Measurements from ENCODE around the gene SSBP3. TPM values are rescaled to one million over a fixed set of nuclear protein-coding genes. Genes with fewer than 3 reads are reported as not detected.

SSBP3 gene
- total and polyA plus RNA-seq, 4 donors: 7.7 to 24.7 (median 17.3) TPM

- peaks cover 0 to 17% (median 3%) of the 10 kb centered on the region in 4 donors for H3K36me3 ChIP-seq (ENCODE audit: control insufficient read depth in 4 of 4, insufficient read depth in 3 of 4, low read depth in 1 of 4, low read length in 3 of 4)
- H3K9me3 ChIP-seq (ENCODE audit: control insufficient read depth in 4 of 4, low read length in 3 of 4): no peaks in the 10 kb centered on the region
- H3K27ac ChIP-seq (ENCODE audit: low read depth in 1 of 2, low read length in 2 of 2): no peak overlapping the region
- 75% methylated on average over 10 of the region's 10 CpGs for WGBS
- H3K4me1 ChIP-seq (ENCODE audit: control insufficient read depth in 4 of 4, insufficient read depth in 4 of 4, low read length in 3 of 4): no peaks in the 10 kb centered on the region
- no peaks in the 10 kb centered on the region for H3K27me3 ChIP-seq (ENCODE audit: control insufficient read depth in 4 of 4, insufficient read depth in 4 of 4, low read length in 3 of 4)
- H3K9ac ChIP-seq (ENCODE audit: low read depth in 1 of 2, low read length in 2 of 2): no peak overlapping the region
- H3K4me3 ChIP-seq (ENCODE audit: low read depth in 1 of 3, low read length in 3 of 3): no peak overlapping the region
- DNase-seq (ENCODE audit: low spot score): no peak
- TF ChIP-seq HNF4A (conservative IDR thresholded peaks at IDR 0.05) (no peak), REST (IDR thresholded peaks at IDR 0.05) (no peak), FOXA2 (IDR thresholded peaks at IDR 0.05) (no peak), ATF3 (IDR thresholded peaks at IDR 0.05) (no peak), MAX (IDR thresholded peaks at IDR 0.05) (no peak), FOXA1 (IDR thresholded peaks at IDR 0.05) (no peak), EGR1 (IDR thresholded peaks at IDR 0.05; ENCODE audit: low read depth in 2 of 2) (no peak), NR2F2 (IDR thresholded peaks at IDR 0.05) (no peak), RXRA (IDR thresholded peaks at IDR 0.05) (no peak), TAF1 (conservative IDR thresholded peaks at IDR 0.05) (no peak), YY1 (IDR thresholded peaks at IDR 0.05) (no peak), GABPA (IDR thresholded peaks at IDR 0.05 in 1 of 2, conservative IDR thresholded peaks at IDR 0.05 in 1 of 2) (no peak), HNF4G (IDR thresholded peaks at IDR 0.05) (no peak), ZBTB33 (IDR thresholded peaks at IDR 0.05) (no peak)
Observed at GRCh38 chr1:54254055-54254454, 152.1 kb downstream of the SSBP3 start.

GRCh38 chr1:54253480-54253879, 152.7 kb downstream of the SSBP3 start:
- no peaks in the 10 kb centered on the region for H3K9me3 ChIP-seq (ENCODE audit: control insufficient read depth in 4 of 4, low read length in 3 of 4)
- no peak overlapping the region for H3K9ac ChIP-seq (ENCODE audit: low read depth in 1 of 2, low read length in 2 of 2)
- H3K27me3 ChIP-seq (ENCODE audit: control insufficient read depth in 4 of 4, insufficient read depth in 4 of 4, low read length in 3 of 4): no peaks in the 10 kb centered on the region
- H3K27ac ChIP-seq (ENCODE audit: low read depth in 1 of 2, low read length in 2 of 2): no peak overlapping the region
- no peak overlapping the region for H3K4me3 ChIP-seq (ENCODE audit: low read depth in 1 of 3, low read length in 3 of 3)
- 94% methylated on average over 5 of the region's 5 CpGs for WGBS
- no peaks in the 10 kb centered on the region for H3K4me1 ChIP-seq (ENCODE audit: control insufficient read depth in 4 of 4, insufficient read depth in 4 of 4, low read length in 3 of 4)
- TF ChIP-seq MAX (IDR thresholded peaks at IDR 0.05) (no peak), YY1 (IDR thresholded peaks at IDR 0.05) (no peak), EGR1 (IDR thresholded peaks at IDR 0.05; ENCODE audit: low read depth in 2 of 2) (no peak), FOXA2 (IDR thresholded peaks at IDR 0.05) (no peak), NR2F2 (IDR thresholded peaks at IDR 0.05) (no peak), TAF1 (conservative IDR thresholded peaks at IDR 0.05) (no peak), JUND (IDR thresholded peaks at IDR 0.05) (no peak), FOXA1 (IDR thresholded peaks at IDR 0.05) (no peak), CTCF (IDR thresholded peaks at IDR 0.05; ENCODE audit: low read depth, low read length, missing input control) (no peak), ZBTB33 (IDR thresholded peaks at IDR 0.05) (no peak), SP1 (IDR thresholded peaks at IDR 0.05) (no peak), ATF3 (IDR thresholded peaks at IDR 0.05) (no peak), HNF4G (IDR thresholded peaks at IDR 0.05) (no peak), RAD21 (IDR thresholded peaks at IDR 0.05) (no peak), RXRA (IDR thresholded peaks at IDR 0.05) (no peak)
- H3K36me3 ChIP-seq (ENCODE audit: control insufficient read depth in 4 of 4, insufficient read depth in 3 of 4, low read depth in 1 of 4, low read length in 3 of 4): peaks cover 0 to 23% (median 3%) of the 10 kb centered on the region in 4 donors
- DNase-seq (ENCODE audit: low spot score): no peak

Data from liver (tissue), 9 donors.